HG03575 (cell line): Measurements from ENCODE around the gene NFATC2IP.
A peak's percentile ranks its signal among the peaks of the same experiment; 100 is the strongest.

Experiments
- ATAC-seq: cut with Tn5 transposase; IDR thresholded peaks from one replicate; pipeline ENCODE4 v1.9.1; 2021; ENCODE audit not compliant: unreplicated experiment, insufficient number of reproducible peaks, low FRiP score; ENCODE audit errors: extremely low read depth

The NFATC2IP gene

DNA sequence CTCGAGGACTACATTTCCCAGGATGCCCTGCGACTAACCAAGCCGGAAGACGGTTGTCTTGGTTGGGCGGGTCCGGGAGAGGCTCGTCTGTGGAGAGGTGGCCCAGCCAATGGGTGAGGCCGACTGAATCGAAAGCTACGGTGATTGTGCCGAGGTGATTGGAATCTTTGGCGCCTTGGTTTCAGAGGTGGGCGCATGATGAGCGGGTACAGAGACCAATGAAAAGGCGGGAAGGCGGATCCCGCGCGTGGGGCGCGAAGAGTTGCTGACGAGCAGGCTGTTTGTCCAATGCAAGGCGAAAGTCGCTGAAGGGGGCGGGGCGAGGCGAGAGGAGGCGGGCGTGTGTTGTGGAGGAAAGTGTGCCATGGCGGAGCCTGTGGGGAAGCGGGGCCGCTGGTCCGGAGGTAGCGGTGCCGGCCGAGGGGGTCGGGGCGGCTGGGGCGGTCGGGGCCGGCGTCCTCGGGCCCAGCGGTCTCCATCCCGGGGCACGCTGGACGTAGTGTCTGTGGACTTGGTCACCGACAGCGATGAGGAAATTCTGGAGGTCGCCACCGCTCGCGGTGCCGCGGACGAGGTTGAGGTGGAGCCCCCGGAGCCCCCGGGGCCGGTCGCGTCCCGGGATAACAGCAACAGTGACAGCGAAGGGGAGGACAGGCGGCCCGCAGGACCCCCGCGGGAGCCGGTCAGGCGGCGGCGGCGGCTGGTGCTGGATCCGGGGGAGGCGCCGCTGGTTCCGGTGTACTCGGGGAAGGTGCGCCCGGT lies at the start of gene NFATC2IP:
TSS of gene NFATC2IP (plus strand) at position 290 of the 762 bp plus-strand sequence. CDS start at position 365, 75 bp downstream.
- ATAC-seq: peak; percentile 79

DNA sequence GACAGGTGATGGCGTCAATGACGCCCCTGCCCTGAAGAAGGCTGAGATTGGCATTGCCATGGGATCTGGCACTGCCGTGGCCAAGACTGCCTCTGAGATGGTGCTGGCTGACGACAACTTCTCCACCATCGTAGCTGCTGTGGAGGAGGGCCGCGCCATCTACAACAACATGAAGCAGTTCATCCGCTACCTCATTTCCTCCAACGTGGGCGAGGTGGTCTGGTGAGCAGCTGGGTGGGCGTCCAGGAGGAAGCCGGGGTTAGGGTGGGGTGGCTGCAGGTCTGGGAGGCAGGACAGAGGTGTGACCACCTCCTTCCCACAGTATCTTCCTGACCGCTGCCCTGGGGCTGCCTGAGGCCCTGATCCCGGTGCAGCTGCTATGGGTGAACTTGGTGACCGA lies 48.9 kb upstream of the NFATC2IP start:
- no peak for ATAC-seq

DNA sequence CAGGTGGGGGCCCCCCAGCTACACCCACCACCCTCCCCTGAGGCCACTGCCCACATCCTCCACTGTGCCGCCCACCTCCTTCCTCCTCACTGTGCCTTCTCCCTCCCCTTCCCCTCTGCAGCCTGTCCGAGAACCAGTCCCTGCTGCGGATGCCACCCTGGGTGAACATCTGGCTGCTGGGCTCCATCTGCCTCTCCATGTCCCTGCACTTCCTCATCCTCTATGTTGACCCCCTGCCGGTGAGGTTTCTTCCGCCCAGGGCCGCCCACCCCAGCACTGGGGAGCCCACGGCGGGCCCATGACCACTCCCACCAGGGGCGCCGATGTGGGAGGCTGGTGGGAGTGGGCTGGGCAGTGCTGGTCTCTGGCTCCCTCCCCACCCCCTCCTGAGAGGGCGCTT lies 47.8 kb upstream of the NFATC2IP start:
- ATAC-seq: no peak

DNA sequence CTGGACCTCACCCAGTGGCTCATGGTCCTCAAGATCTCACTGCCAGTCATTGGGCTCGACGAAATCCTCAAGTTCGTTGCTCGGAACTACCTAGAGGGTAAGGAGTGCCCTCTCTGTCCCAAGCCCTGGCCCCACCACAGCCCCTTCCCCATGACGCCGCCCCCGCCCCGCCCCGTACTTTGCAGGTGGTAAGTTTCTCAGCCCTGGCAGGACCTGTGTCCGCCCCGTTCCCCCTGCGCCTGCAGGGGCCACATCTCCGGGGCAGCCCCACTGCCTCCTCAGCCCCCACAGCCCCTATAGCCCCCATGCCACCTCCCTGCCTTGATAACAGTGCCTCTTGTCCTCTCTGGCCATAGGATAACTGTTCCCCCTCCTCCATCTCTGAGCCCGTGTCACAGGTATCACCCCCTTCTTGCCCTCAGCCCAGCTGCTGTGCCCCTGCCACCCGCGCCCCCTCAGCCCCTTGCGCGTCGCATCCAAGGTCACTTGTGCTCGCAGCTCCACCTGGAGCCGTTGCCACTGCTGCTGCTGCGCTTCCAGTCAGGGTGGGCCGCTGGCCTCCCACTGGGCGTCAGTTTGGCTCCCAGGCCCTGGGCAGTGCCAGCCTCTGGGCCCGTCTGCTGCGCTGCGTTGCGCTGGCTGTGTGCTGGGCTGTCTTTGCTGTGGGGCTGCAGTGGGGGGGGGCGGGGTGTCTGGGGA lies 47.2 kb upstream of the NFATC2IP start:
- ATAC-seq: no peak

DNA sequence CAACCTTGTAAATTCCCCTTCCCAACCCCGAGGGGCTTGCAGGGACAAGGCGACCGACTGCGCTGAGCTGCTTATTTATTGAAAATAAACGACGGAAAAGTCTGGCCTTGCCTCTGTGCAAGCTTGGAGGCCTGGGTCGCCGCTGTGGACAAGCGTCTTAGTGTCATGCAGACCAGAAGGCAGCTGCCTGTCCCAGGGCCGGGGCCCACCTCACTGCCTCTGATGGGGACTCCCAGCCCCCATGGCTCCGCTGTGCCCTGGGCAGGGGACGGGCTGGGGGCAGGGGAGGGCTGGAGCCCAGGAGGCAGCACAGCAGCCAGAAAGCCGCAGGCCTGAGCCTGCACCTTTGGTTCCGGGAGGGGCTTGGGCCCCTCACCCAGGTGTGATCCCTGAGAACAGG lies 46.4 kb upstream of the NFATC2IP start:
- no peak for ATAC-seq

DNA sequence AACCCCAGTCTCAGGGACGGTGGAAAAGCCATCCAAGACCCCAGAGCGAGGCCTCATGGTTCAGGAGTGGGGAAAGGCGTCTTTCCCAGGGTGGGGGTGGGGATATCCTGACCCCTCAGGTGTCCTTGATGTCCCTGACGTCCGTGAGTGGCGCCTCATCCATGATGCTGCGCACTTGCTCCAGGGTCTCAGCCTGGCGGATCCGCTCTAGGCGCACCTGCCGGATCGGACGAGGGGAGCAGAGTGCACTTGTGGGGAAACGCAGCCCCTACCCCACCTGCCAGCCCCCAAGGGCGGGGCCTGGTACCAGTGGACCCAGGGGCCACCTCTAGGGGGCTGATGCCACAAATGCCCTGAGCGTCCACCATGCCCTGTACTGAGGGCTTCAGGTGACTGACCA lies 45.9 kb upstream of the NFATC2IP start:
- ATAC-seq: no peak

DNA sequence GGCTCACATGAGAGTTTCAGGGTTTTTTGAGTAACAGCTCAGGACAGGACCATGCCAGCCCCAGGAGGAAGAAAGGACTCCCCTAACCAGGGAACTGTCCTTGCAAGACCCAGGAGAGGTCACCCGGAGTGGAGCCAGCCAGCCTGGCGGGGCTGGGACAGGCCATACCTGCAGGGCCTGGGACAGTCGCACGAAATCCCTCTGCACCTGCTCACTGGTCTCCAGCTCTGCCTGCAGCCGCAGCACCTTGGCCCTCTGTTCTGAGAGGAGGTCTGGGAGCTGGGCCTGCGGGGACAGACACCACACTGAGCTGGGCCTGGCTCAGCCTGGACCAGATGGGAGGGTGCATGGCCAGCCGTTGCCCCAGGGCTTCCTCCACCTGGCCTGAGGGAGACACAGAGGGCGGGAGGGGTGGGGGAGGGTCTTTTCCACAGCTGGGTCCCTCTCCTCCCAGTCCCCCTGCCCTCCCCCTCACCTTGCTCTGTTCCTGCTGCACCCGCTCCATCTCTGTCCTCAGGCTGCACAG lies 45.4 kb upstream of the NFATC2IP start:
- ATAC-seq: no peak

DNA sequence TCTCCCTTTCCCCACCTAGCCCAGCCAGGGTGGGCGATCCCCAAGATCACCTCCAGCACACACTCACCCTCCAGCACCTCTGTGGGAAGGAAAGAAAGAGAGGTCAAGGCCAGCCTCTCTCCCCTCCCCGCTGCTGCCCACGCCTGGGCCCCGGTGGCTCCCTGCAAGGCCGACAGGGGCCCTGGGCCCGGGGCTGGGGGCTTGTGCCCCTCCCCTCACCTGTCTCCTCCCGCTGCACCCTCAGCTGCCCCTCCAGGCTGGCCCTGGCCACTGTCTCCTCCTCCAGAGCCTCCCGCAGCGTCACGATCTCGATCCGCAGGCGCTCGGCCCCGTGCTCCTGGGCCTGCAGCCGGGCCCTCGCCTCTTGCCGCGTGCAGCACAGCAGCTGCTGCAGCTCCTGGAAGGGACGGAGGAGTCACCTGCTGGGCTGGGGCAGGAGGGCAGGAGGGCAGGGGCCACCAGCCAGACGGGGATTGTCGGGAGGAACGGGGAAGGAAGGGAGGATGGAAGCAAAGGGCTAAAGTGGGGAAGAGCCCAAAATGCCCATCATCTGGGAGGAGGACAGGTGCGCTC lies 44.9 kb upstream of the NFATC2IP start:
- no peak for ATAC-seq

DNA sequence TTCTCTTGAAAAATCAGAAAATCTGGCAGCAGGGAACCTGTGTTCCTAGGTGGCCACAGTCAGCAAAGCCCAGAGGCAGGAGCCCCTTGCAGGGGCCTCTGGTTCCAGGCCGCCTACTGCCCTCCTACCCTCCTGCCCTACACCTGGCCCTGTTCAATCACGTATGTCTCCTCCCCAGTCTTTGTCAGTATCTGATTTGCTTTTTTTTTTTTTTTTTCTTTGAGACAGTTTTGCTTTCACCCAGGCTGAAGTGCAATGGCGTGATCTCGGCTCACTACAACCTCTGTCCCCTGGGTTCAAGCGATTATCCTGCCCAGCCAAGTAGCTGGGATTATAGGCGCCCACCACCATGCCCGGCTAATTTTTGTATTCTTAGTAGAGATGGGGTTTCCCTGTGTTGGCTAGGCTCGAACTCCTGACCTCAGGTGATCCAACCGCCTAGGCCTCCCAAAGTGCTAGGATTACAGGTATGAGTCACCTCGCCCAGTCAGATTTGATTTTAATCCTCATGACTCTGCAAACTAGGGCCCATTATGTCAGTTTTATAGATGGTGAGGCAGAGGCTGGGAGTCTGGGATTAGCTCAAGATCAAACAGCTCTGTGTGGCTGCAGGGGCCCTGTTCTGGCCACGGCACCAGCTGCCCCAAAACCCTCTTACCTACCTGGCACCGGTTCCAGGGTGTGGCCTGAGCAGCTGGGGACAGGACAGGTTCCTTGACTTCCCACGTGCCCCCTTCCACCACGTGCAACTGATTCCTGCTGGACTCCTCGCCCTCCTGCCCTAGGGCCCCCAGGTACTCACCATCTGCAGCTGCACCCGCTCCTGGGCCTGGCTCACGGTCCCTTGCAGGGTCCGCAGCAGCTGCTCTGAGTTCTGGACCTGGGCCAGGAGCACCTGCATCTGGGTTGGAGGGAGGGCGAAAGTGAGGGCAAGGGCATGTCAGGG lies 40.4 kb upstream of the NFATC2IP start:
- ATAC-seq: no peak

DNA sequence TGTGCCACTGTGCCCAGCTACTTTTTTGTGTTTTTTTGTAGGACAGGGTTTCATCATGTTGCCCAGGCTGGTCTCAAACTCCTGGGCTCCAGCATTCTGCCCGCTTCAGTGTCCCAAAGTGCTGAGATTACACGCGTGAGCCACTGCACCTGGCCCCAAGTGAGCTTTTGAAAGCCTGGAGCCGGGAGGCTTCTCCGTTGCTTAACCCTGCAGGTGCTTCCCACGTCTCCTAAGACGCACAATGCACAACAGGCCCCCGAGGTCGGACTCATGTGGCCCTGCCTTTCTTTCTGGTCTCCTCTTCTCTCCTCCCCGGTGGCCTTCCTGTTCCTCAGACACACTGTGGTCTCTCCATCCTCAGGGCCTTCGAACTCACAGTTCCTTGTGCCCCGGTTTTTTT lies 38.2 kb upstream of the NFATC2IP start:
- ATAC-seq: no peak

DNA sequence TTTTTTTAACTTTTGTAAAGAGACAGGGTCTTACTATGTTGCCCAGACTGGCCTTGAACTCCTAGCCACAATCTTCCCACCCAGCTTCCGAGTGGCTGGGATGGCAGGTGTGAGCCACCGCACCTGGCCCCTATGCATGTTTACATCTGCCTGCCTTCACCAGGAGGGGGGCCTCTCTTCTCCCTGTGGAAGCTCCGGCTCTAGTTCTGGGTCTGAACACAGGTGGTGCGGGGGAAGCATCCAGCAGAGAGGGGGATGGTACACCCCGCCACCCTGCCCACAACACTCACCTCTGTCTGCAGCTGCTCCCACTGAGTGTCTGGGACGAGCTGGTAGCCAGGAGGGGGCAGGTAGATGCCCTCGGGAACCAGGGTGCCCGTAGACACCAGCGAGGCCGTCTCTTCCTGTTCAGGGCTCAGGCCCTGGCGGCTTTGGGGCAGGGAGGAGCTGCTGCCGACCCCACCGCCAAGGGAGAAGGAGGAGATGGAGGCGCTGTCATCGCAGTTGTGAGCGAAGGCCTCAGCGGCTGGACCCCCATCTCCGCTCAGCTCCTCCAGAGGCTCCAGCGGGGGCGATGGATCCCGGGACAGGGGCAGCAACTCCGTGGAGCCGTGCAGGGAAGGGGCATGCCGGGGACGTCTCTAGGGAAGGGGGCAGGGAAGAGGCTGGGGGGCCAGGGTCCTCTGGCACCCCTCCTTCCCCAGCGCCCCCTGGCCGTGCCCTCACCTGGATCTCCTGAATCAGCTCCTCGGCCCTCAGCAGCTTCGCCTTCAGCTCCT lies 36.6 kb upstream of the NFATC2IP start:
- ATAC-seq: no peak

DNA sequence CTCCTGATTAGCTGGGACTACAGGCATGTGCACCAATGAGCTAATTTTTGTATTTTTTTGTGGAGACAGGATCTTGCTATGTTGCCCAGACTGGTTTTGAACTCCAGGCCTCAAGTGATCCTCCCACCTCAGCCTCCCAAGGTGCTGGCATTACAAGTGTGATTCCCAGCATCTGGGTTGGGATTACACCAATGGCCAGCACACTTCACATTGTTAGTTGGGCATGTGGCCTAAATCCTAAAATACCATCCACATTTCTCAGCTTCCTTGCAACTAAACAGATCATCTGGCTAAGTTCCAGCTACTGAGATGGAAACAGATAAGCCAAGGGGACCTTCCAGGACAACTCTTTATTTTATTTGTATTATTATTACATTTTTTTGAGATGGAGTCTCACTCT lies 35.6 kb upstream of the NFATC2IP start:
- ATAC-seq: no peak

DNA sequence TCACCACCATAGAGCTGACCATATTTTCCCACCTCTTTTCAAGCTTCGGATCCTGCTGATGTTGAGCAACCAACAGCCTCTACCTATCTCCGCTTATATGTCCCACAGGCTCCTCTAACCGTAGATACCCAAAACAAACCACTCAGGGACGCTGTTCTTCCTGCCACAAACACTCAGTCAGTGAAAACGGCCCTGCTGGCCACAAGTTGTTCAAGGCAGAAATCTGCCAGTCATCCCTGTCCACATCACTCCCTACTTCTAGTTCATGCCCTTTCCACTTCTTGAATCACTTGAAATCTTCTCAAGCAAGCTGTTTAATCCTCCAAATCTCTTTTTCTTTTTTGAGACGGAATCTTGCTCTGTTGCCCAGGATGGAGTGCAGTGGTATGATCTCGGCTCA lies 33.6 kb upstream of the NFATC2IP start:
- ATAC-seq: no peak

DNA sequence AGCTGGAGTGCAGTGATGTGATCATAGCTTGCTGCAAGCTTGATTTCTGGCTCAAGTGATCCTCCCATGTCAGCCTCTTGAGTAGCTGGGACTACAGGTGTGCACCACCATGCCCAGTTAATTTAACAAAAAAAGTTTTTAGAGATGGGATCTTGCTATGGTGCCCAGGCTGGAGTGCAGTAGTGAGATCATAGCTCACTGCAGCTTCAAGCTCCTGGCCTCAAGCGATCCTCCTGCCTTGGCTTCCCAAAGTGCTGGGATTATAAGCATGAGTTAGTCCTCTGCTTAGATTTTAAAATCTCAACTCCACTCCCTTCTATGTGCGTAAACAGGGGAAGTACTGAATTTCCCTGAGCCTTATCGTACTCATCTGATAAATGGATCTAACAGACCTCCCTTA lies 32.0 kb upstream of the NFATC2IP start:
- ATAC-seq: no peak

DNA sequence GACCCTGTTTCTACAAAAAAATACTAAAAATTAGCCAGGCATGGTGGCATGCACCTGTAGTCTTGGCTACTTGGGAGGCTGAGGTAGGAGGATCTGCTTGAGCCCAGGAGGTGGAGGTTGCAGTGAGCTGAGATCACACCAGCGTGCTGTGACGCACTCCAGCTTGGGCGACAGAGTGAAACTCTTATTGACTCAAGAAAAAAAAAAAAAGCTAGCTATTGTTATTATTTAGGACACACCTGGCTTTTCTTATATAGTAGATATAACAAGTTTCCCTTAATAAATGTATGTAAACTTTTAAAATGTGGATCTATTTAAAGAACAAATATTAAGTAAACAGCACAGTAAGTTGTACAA lies 27.5 kb upstream of the NFATC2IP start:
- no peak for ATAC-seq

DNA sequence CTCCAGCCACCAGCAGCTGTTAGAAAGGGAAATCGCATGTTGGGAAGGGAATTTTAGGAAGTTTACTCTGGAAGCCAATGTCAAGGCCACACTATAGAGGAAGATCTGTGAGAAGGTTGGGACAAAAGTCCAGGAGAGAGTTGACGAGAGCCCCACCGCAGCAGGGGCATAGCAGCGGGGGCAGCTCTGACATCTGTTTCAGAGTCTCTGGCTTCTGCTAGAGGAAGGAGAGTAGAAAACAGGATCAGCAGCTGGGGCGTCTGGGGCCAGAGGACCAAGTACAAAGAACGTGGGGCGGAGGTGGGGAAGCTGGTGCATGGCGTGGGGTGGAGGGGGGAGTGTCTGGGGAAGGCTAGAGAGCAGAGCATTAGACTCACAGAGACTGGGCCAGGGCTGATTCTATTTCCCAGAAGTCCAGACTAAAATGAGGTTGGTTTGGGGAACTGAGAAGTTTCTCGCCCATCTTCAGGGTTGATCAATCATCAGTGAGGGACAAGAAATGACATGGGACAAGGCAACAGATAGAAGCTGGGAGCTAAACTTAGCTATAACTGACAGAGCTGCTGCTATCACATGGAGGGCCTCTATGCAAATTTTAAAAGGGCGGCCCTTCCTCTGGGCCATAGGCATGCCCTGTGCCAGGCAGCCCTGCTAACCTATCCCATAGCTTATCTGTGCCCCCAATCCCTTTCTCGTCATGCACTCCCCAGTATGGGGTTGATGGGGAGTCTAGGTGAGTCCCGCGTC lies 26.9 kb upstream of the NFATC2IP start:
- peak; percentile 33 for ATAC-seq

DNA sequence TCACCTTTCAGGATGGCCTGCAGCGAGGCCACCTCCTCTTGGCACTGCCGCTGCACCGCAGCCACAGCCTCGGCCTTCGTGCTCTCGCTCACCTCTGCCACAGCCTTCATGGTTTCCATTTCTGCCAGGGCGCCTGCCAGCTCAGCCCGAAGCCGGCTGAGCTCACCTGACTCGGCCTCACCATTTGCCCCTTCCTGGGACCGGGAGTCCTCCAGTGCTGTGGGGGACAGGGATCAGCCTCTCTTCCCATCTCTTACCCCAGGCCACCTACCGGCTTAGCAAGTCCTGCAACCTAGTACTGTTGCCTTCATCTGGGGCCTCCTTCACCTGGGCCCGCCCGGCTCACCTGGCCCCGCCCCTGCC lies 26.4 kb upstream of the NFATC2IP start:
- ATAC-seq: no peak
